ENCODE data around the gene AHCYL2. TPM values are rescaled to one million over a fixed set of nuclear protein-coding genes. Genes with fewer than 3 reads are reported as not detected.

AHCYL2 gene
- total RNA-seq, 1 donor from 2014 or later = 91.0 TPM

- TF ChIP-seq CTCF (IDR thresholded peaks at IDR 0.05) = no peak
- Histone ChIP-seq H3K4me3 (peak overlapping the region; percentile 82), H3K9me3 (no peaks in the 10 kb centered on the region), H3K4me1 (peaks cover 17% of the 10 kb centered on the region), H3K27ac (no peak overlapping the region), H3K36me3 (no peaks in the 10 kb centered on the region), H3K27me3 (ENCODE audit: low read depth) (peaks cover 10% of the 10 kb centered on the region)
- ATAC-seq (no peak), DNase-seq (no peak)
- intact Hi-C loops (cut with DNase I) = no loop called here
Measured at GRCh38 chr7:129435414-129435829, 210.6 kb downstream of the AHCYL2 start.

- Histone ChIP-seq H3K27ac (no peak overlapping the region), H3K9me3 (no peaks in the 10 kb centered on the region), H3K4me1 (peaks cover 17% of the 10 kb centered on the region), H3K4me3 (no peak overlapping the region), H3K27me3 (ENCODE audit: low read depth) (peaks cover 10% of the 10 kb centered on the region), H3K36me3 (no peaks in the 10 kb centered on the region)
- no peak for TF ChIP-seq CTCF (IDR thresholded peaks at IDR 0.05)
- DNase-seq (no peak), ATAC-seq (no peak)
- intact Hi-C loops (cut with DNase I) = no loop called here
Measured at GRCh38 chr7:129436335-129436923, 211.6 kb downstream of the AHCYL2 start.

GRCh38 chr7:129437190-129437589 is 212.4 kb downstream of the AHCYL2 start:
- Histone ChIP-seq H3K27me3 (ENCODE audit: low read depth) (peaks cover 10% of the 10 kb centered on the region), H3K4me1 (peaks cover 17% of the 10 kb centered on the region), H3K27ac (no peak overlapping the region), H3K4me3 (no peak overlapping the region), H3K36me3 (no peaks in the 10 kb centered on the region), H3K9me3 (no peaks in the 10 kb centered on the region)
- intact Hi-C loops (cut with DNase I) = no loop called here
- ATAC-seq = no peak
- DNase-seq = no peak
- no peak for TF ChIP-seq CTCF (IDR thresholded peaks at IDR 0.05)

GRCh38 chr7:129438281-129438838 is 213.5 kb downstream of the AHCYL2 start:
- Histone ChIP-seq H3K4me1 (peaks cover 14% of the 10 kb centered on the region), H3K27ac (no peak overlapping the region), H3K27me3 (ENCODE audit: low read depth) (peaks cover 10% of the 10 kb centered on the region), H3K4me3 (no peak overlapping the region), H3K36me3 (no peaks in the 10 kb centered on the region), H3K9me3 (no peaks in the 10 kb centered on the region)
- TF ChIP-seq CTCF (IDR thresholded peaks at IDR 0.05) = no peak
- intact Hi-C loops (cut with DNase I) = no loop called here
- ATAC-seq (no peak), DNase-seq (no peak)

GRCh38 chr7:129438839-129439651 is 214.2 kb downstream of the AHCYL2 start:
- no peaks in the 10 kb centered on the region for H3K9me3 ChIP-seq
- DNase-seq (no peak), ATAC-seq (no peak)
- H3K4me1 ChIP-seq = peaks cover 10% of the 10 kb centered on the region
- intact Hi-C loops (cut with DNase I) = no loop called here
- H3K27me3 ChIP-seq (ENCODE audit: low read depth) = peaks cover 10% of the 10 kb centered on the region
- no peaks in the 10 kb centered on the region for H3K36me3 ChIP-seq
- TF ChIP-seq CTCF (IDR thresholded peaks at IDR 0.05) = no peak
- H3K27ac ChIP-seq = no peak overlapping the region
- no peak overlapping the region for H3K4me3 ChIP-seq
